BLaER1 treated with 17β-estradiol and CSF1 and Interleukin-3, amounts not matched to agents 10 nM and 100 nM (cell line): Measurements from ENCODE around the gene SLC19A1.
A peak's percentile ranks its signal among the peaks of the same experiment; 100 is the strongest.

Experiments used
- H3K27ac ChIP-seq, 11 experiments: shearing (Covaris generic); formaldehyde crosslinking; 2 replicates each; pipeline ENCODE4 v1.8.1; 2022
- H3K27me3 ChIP-seq, 11 experiments: shearing (Covaris generic); formaldehyde crosslinking; 2 replicates each; pipeline ENCODE4 v1.8.1; 2022
- H3K36me3 ChIP-seq, 11 experiments: shearing (Covaris generic); formaldehyde crosslinking; 2 replicates each; pipeline ENCODE4 v1.8.1; 2022
- H3K4me1 ChIP-seq, 10 experiments: shearing (Covaris generic); formaldehyde crosslinking; 2 replicates each; pipeline ENCODE4 v1.8.1; 2022
- H3K4me2 ChIP-seq, 11 experiments: shearing (Covaris generic); formaldehyde crosslinking; 2 replicates each; pipeline ENCODE4 v1.8.1; 2022
- H3K4me3 ChIP-seq, 10 experiments: shearing (Covaris generic); formaldehyde crosslinking; 2 replicates each; pipeline ENCODE4 v1.8.1; 2022
- H3K9ac ChIP-seq, 11 experiments: shearing (Covaris generic); formaldehyde crosslinking; 2 replicates each; pipeline ENCODE4 v1.8.1; 2022
- H3K9me3 ChIP-seq, 11 experiments: shearing (Covaris generic); formaldehyde crosslinking; replicated peaks in 1 of 11; 2 replicates each; pipeline ENCODE4 v1.8.1; 2022
- H4K20me1 ChIP-seq, 11 experiments: shearing (Covaris generic); formaldehyde crosslinking; 2 replicates each; pipeline ENCODE4 v1.8.1; 2022
- Cebpa-rat ChIP-seq, 11 experiments: shearing (Covaris generic); IDR thresholded peaks; 2 replicates each; pipeline ENCODE4 v1.8.1; 2022

SLC19A1 gene

GRCh38 chr21:45509566-45510465, 32.4 kb downstream of the SLC19A1 start:
- Histone ChIP-seq H3K4me1 (peaks cover 0 to 39% (median 33%) of the 10 kb centered on the region in 10 experiments; a peak in 15 of 20 replicates), H3K4me2 (no peak overlapping the region), H3K36me3 (peaks cover 13 to 34% (median 31%) of the 10 kb centered on the region in 11 experiments; a peak in 20 of 22 replicates), H3K27me3 (no peaks in the 10 kb centered on the region), H3K4me3 (no peak overlapping the region), H4K20me1 (peaks cover 0 to 39% (median 15%) of the 10 kb centered on the region in 11 experiments; a peak in 11 of 22 replicates), H3K9me3 (no peaks in the 10 kb centered on the region), H3K27ac (no peak overlapping the region), H3K9ac (no peak overlapping the region)
- TF ChIP-seq Cebpa-rat (IDR thresholded peaks at IDR 0.05) = no peak

- H3K9me3 ChIP-seq = no peaks in the 10 kb centered on the region
- no peak overlapping the region for H3K4me3 ChIP-seq
- H3K4me2 ChIP-seq = no peak overlapping the region
- no peak overlapping the region for H3K9ac ChIP-seq
- peaks cover 0 to 39% (median 15%) of the 10 kb centered on the region in 11 experiments; a peak in 11 of 22 replicates for H4K20me1 ChIP-seq
- H3K27ac ChIP-seq = no peak overlapping the region
- peaks cover 0 to 39% (median 34%) of the 10 kb centered on the region in 10 experiments; a peak in 15 of 20 replicates for H3K4me1 ChIP-seq
- TF ChIP-seq Cebpa-rat (IDR thresholded peaks at IDR 0.05) = no peak
- H3K27me3 ChIP-seq = no peaks in the 10 kb centered on the region
- H3K36me3 ChIP-seq = peaks cover 13 to 24% (median 22%) of the 10 kb centered on the region in 11 experiments; a peak in 18 of 22 replicates
Observed at GRCh38 chr21:45508607-45509565, 33.4 kb downstream of the SLC19A1 start.

DNA sequence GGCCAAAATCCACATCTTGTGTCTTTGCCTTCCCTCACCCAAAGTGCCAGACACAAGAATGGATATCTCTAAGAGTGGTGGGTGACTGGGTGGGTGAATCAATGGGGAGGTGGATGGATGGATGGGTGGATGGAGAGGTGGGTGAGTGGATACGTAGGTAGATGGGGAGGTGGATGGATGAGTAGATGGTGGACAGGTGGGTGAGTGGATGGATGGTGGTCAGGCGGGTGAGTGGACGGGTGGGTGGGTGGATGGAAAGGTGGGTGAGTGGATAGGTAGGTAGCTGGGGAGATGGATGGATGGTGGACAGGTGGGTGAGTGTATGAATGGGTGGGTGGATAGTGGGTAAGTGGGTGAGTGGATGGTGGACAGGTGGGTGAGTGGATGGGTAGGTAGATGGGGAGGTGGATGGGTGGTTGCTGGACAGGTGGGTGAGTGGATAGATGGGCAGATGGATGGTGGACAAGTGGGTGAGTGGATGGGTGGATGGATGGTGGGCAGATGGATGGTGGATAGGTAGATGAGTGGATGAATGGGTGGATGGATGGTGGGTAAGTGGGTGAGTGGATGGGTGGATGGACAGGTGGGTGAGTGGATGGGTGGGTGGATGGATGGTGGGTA, 34.2 kb downstream of the SLC19A1 start:
- H3K36me3 ChIP-seq = peaks cover 5 to 16% (median 13%) of the 10 kb centered on the region in 11 experiments; a peak in 14 of 22 replicates
- H3K27ac ChIP-seq = no peak overlapping the region
- H3K4me1 ChIP-seq = peaks cover 0 to 32% (median 27%) of the 10 kb centered on the region in 10 experiments; a peak in 14 of 20 replicates
- no peak for TF ChIP-seq Cebpa-rat (IDR thresholded peaks at IDR 0.05)
- no peaks in the 10 kb centered on the region for H3K9me3 ChIP-seq
- no peak overlapping the region for H3K4me2 ChIP-seq
- no peak overlapping the region for H3K9ac ChIP-seq
- H3K4me3 ChIP-seq = no peak overlapping the region
- H4K20me1 ChIP-seq = peaks cover 0 to 35% (median 15%) of the 10 kb centered on the region in 11 experiments; a peak in 11 of 22 replicates
- H3K27me3 ChIP-seq = no peaks in the 10 kb centered on the region

DNA sequence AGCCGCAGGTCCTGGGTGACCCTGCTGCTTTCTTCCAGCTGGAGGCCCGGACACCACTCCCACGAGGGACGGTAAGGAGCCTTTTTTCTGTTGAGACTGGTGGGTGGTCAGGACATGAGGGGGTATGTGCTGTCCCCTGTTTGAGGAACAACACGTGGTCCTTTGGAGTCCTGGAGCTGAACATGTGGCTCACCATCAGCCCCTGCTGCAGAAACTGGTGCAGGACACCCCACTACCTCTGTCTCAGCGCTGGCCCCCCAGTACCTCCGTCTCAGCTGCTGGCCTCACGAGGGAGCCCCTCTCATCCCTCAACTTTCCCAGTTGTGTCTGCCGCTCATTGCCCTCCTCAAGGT, 34.7 kb downstream of the SLC19A1 start:
- H3K27ac ChIP-seq = no peak overlapping the region
- no peak for TF ChIP-seq Cebpa-rat (IDR thresholded peaks at IDR 0.05)

DNA sequence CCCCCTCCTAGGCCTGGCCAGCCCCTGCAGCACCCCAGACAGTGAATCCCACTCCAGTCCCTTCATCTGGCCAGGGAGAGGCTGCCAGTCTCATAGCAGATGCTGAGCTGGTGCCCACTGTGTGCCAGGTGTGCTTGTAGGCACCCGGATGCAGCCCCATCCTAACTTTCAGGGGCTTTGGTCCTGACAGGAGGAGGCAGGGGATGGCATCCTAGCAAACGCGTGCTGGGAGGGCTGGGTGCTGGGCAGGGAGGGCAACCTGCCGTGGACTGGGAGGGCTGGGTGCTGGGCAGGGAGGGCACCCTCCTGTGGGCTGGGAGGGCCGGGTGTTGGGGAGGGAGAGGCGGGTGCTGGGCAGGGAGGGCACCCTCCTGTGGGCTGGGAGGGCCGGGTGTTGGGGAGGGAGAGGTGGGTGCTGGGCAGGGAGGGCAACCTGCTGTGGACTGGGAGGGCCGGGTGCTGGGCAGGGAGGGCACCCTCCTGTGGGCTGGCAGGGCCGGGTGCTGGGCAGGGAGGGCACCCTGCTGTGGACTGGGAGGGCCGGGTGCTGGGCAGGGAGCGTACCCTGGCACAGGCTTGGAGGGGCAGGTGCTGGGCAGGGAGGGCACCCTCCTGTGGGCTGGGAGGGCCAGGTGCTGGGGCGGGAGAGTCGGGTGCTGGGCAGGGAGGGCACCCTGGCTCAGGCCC, 35.3 kb downstream of the SLC19A1 start:
- no peak overlapping the region for H3K4me2 ChIP-seq
- no peak overlapping the region for H3K9ac ChIP-seq
- no peak overlapping the region for H3K4me3 ChIP-seq
- no peak overlapping the region for H3K27ac ChIP-seq
- peaks cover 0 to 24% (median 5%) of the 10 kb centered on the region in 11 experiments; a peak in 9 of 22 replicates for H4K20me1 ChIP-seq
- H3K36me3 ChIP-seq = peaks cover 0 to 7% (median 5%) of the 10 kb centered on the region in 11 experiments; a peak in 13 of 22 replicates
- H3K27me3 ChIP-seq = no peaks in the 10 kb centered on the region
- peaks cover 0 to 29% (median 17%) of the 10 kb centered on the region in 10 experiments; a peak in 14 of 20 replicates for H3K4me1 ChIP-seq
- no peak for TF ChIP-seq Cebpa-rat (IDR thresholded peaks at IDR 0.05)
- H3K9me3 ChIP-seq = no peaks in the 10 kb centered on the region; a peak in 1 of 22 replicates

More for the DNA sequence above, 34.7 kb downstream of the SLC19A1 start:
- H4K20me1 ChIP-seq = peaks cover 0 to 30% (median 10%) of the 10 kb centered on the region in 11 experiments; a peak in 10 of 22 replicates
- H3K36me3 ChIP-seq = peaks cover 0 to 12% (median 9%) of the 10 kb centered on the region in 11 experiments; a peak in 13 of 22 replicates
- H3K9me3 ChIP-seq = no peaks in the 10 kb centered on the region; a peak in 1 of 22 replicates
- no peak overlapping the region for H3K4me3 ChIP-seq
- H3K4me2 ChIP-seq = no peak overlapping the region
- peaks cover 0 to 30% (median 22%) of the 10 kb centered on the region in 10 experiments; a peak in 14 of 20 replicates for H3K4me1 ChIP-seq
- H3K9ac ChIP-seq = no peak overlapping the region
- H3K27me3 ChIP-seq = no peaks in the 10 kb centered on the region

DNA sequence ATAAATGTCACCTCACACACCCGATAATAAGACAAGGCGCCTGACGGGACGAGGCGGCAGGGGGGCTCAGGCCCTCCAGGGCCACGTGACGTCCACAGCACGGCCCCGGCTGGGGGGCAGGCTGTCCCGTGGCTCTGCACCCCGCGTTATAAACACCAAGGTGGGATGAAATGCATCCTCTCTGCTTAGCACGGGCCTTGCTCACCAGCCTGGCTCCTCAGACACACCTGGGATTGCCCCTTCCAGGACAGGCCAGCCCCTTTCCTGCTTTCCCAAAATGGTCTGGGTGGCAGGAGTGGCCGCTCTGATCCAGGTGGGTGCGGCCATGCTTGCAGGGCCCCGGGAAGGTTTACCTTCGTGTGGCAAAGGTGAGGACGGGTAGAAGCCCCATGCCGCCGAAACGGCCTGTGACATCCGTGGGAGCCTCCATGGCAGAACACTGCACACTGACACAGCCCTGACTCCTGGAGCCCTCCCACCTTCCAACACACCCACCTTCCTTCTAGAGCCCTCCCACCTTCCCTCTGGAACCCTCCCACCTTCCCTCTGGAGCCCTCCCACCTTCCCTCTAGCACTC, 35.9 kb downstream of the SLC19A1 start:
- Histone ChIP-seq H3K9ac (no peak overlapping the region), H3K4me1 (peaks cover 0 to 30% (median 15%) of the 10 kb centered on the region in 10 experiments; a peak in 13 of 20 replicates), H4K20me1 (peaks cover 0 to 18% (median 0%) of the 10 kb centered on the region in 11 experiments; a peak in 4 of 22 replicates), H3K36me3 (peaks cover 0 to under 1% (median 0%) of the 10 kb centered on the region in 11 experiments; a peak in 2 of 22 replicates), H3K4me3 (no peak overlapping the region), H3K4me2 (no peak overlapping the region), H3K27ac (no peak overlapping the region), H3K9me3 (no peaks in the 10 kb centered on the region; a peak in 1 of 22 replicates), H3K27me3 (no peaks in the 10 kb centered on the region)
- no peak for TF ChIP-seq Cebpa-rat (IDR thresholded peaks at IDR 0.05)

- Histone ChIP-seq H3K4me2 (peak overlapping the region in 3 of 11 experiments; percentile 41 to 47 (median 46); a peak in 2 of 22 replicates), H3K9ac (no peak overlapping the region), H3K4me3 (no peak overlapping the region), H3K9me3 (no peaks in the 10 kb centered on the region; a peak in 1 of 22 replicates), H3K36me3 (no peaks in the 10 kb centered on the region), H4K20me1 (peaks cover 0 to 14% (median 0%) of the 10 kb centered on the region in 11 experiments; a peak in 4 of 22 replicates), H3K4me1 (peaks cover 0 to 33% (median 15%) of the 10 kb centered on the region in 10 experiments; a peak in 13 of 20 replicates), H3K27me3 (no peaks in the 10 kb centered on the region), H3K27ac (no peak overlapping the region)
- TF ChIP-seq Cebpa-rat (IDR thresholded peaks at IDR 0.05) = no peak
Observed at GRCh38 chr21:45505416-45506021, 36.7 kb downstream of the SLC19A1 start.
